Hair follicle dermal papilla cell (primary cell): ENCODE data around the gene CHORDC1. TPM values are rescaled to one million over a fixed set of nuclear protein-coding genes. Genes with fewer than 3 reads are reported as not detected.

ENCODE experiments used
- total RNA-seq: library from RNA; depleted of rRNA; stranded (reverse); fragments of >200 nt; gene quantifications from 2 replicates; pipeline ENCODE4 v1.2.3, GENCODE V29; 2012

The CHORDC1 gene
- total RNA-seq = 25.4 and 36.7 TPM in 2 replicates

DNA sequence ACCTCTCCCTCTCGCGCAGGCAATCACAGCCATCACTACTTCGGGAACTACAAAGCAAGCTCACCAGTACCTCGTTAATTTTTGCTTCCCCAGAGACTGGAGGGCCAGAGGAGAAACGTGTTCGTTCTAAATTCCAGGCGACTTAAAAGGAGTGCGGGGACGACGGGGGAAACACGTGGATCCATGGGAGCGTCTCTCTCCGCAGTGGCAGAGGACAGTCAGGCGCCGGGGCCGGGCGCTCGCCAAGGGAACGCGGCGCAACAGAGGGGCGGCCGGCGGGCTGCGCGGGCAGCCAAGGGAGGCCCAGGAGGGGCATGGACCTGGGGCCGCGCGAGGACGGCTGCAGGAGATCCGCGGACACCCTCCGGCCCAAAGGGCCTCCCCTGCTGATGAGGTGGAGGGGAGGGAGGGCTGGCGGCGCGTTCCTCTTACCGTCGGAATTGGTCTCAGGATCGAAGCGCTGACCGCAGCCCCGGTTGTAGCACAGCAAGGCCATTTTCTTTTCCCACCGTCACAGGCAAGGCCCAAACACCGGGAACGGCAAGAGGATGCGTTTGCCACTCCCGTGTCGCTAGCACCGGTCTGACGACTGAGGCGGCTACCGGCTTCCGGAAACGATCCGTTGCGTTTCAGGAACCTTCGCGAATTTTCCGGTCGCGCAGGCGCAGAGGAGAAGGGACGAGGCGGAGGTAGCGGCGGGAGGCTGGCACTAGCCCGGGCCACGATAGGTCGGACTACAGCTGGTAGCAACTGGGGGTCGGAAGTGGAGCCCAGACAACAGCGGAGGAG lies at the start of gene CHORDC1:
Gene CHORDC1 (minus strand): TSS at position 591 of the 789 bp plus-strand sequence. CDS start 95 bp downstream, at position 496.

Other genes starting within 250 kb of the CHORDC1 start
- not detected in 2 replicates for gene TRIM49C, start 191.9 kb downstream of the CHORDC1 start, total RNA-seq
- not detected in 2 replicates for gene UBTFL1, start 137.1 kb downstream of the CHORDC1 start, total RNA-seq
- 7.4 and 10.9 TPM in 2 replicates for gene NAALAD2, start 88.4 kb downstream of the CHORDC1 start, total RNA-seq